Parathyroid adenoma (tissue), 2 donors: Measurements from ENCODE around the gene MATR3.

Experiments
- H2AFZ ChIP-seq: fragments of 300-600 bp; sonication (generic); one replicate; pipeline ENCODE4 v1.7.0; 2017; ENCODE audit warnings: antibody characterized with exemption, mild to moderate bottlenecking
- H3K27ac ChIP-seq: fragments of 300-600 bp; sonication (generic); one replicate; pipeline ENCODE4 v1.7.0; 2017
- H3K27me3 ChIP-seq: fragments of 300-600 bp; sonication (generic); one replicate; pipeline ENCODE4 v1.7.0; 2017; ENCODE audit warnings: low read length; ENCODE audit not compliant: control insufficient read depth, insufficient read depth
- H3K36me3 ChIP-seq: fragments of 300-600 bp; sonication (generic); one replicate; pipeline ENCODE4 v1.7.0; 2017; ENCODE audit warnings: low read length; ENCODE audit not compliant: control insufficient read depth, insufficient read depth
- H3K4me1 ChIP-seq: fragments of 300-600 bp; sonication (generic); one replicate; pipeline ENCODE4 v1.7.0; 2017; ENCODE audit warnings: control low read depth
- H3K4me2 ChIP-seq: fragments of 300-600 bp; sonication (generic); one replicate; pipeline ENCODE4 v1.7.0; 2017; ENCODE audit warnings: low read length
- H3K4me3 ChIP-seq: fragments of 300-600 bp; sonication (generic); one replicate; pipeline ENCODE4 v1.7.0; 2017; ENCODE audit warnings: low read depth, low read length
- H3K79me2 ChIP-seq: fragments of 300-600 bp; sonication (generic); one replicate; pipeline ENCODE4 v1.7.0; 2017; ENCODE audit warnings: control low read depth
- H3K9ac ChIP-seq: fragments of 300-600 bp; sonication (generic); one replicate; pipeline ENCODE4 v1.7.0; 2017; ENCODE audit warnings: mild to moderate bottlenecking
- H3K9me3 ChIP-seq: fragments of 300-600 bp; sonication (generic); one replicate; pipeline ENCODE4 v1.7.0; 2017; ENCODE audit warnings: low read length; ENCODE audit not compliant: control insufficient read depth
- CTCF ChIP-seq: fragments of 300-600 bp; sonication (generic); IDR thresholded peaks from one replicate; pipeline ENCODE4 v1.7.0; 2017; ENCODE audit warnings: antibody characterized with exemption, mild to moderate bottlenecking
- donor health status: primary hyperparathyroidism.

MATR3 gene

GRCh38 chr5:139291051-139291450 is 2.5 kb upstream of the MATR3 start:
- no peak overlapping the region for H3K27ac ChIP-seq
- H3K4me2 ChIP-seq = no peak overlapping the region
- no peaks in the 10 kb centered on the region for H3K9me3 ChIP-seq
- no peak for TF ChIP-seq CTCF
- H3K4me3 ChIP-seq = no peak overlapping the region
- no peak overlapping the region for H3K9ac ChIP-seq
- no peaks in the 10 kb centered on the region for H3K36me3 ChIP-seq
- H2AFZ ChIP-seq = no peak overlapping the region
- peaks cover 6% of the 10 kb centered on the region for H3K4me1 ChIP-seq
- no peaks in the 10 kb centered on the region for H3K27me3 ChIP-seq
- peaks cover 8% of the 10 kb centered on the region for H3K79me2 ChIP-seq

- peak overlapping the region; percentile 48 for H3K4me2 ChIP-seq
- peak overlapping the region; percentile 97 for H3K27ac ChIP-seq
- H3K9me3 ChIP-seq = no peaks in the 10 kb centered on the region
- no peak for TF ChIP-seq CTCF
- peak overlapping the region; percentile 75 for H2AFZ ChIP-seq
- peak overlapping the region; percentile 89 for H3K4me3 ChIP-seq
- H3K27me3 ChIP-seq = no peaks in the 10 kb centered on the region
- no peaks in the 10 kb centered on the region for H3K36me3 ChIP-seq
- H3K79me2 ChIP-seq = peaks cover 25% of the 10 kb centered on the region
- H3K9ac ChIP-seq = peak overlapping the region; percentile 100
- peaks cover 14% of the 10 kb centered on the region for H3K4me1 ChIP-seq
Measured at GRCh38 chr5:139293202-139293506, 386 bp upstream of the MATR3 start.

DNA sequence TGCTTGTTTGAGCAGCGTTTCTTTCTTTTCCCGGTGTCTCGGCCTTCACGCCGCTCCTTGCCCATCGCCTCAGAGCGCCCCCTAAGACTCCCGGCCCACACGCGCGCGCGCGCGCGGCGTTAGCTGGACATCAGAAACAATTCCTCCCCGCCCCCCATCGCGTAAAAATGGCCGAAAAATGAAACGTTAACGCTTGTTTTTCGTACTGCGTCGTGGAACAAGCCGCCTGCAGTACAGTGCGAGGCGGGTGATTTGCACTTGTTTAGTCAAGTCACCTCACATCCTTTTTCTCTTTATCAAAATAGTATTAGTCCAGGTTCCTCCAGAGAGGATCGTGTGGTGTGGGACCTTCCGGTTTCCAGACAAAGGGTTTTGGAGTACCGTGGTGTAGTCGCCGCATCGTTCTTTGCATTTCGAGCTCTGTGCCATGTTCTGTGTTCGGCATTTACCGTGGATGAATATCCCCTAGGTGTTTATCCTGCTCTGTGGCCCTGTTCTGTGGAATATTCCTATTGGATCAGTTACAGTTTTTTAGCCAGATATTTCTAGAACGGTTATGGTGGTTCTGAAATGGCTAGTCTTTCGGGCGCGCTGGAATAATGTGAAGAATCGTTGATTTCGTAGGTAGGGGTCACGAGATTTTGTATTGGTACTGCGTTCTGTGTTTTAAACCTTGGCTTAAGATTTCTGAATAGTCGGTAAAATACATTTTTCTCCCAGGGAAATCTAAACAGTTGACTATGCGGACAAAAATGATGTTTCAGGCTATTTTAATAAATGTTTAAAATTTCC is 1.0 kb downstream of the MATR3 start:
- Histone ChIP-seq H3K4me2 (peak overlapping the region; percentile 53), H3K4me1 (peaks cover 24% of the 10 kb centered on the region), H2AFZ (peak overlapping the region; percentile 75), H3K9ac (peak overlapping the region; percentile 100), H3K9me3 (no peaks in the 10 kb centered on the region), H3K36me3 (no peaks in the 10 kb centered on the region), H3K27me3 (no peaks in the 10 kb centered on the region), H3K79me2 (peaks cover 39% of the 10 kb centered on the region), H3K27ac (peak overlapping the region; percentile 97), H3K4me3 (peak overlapping the region; percentile 89)
- TF ChIP-seq CTCF = peak; percentile 41

DNA sequence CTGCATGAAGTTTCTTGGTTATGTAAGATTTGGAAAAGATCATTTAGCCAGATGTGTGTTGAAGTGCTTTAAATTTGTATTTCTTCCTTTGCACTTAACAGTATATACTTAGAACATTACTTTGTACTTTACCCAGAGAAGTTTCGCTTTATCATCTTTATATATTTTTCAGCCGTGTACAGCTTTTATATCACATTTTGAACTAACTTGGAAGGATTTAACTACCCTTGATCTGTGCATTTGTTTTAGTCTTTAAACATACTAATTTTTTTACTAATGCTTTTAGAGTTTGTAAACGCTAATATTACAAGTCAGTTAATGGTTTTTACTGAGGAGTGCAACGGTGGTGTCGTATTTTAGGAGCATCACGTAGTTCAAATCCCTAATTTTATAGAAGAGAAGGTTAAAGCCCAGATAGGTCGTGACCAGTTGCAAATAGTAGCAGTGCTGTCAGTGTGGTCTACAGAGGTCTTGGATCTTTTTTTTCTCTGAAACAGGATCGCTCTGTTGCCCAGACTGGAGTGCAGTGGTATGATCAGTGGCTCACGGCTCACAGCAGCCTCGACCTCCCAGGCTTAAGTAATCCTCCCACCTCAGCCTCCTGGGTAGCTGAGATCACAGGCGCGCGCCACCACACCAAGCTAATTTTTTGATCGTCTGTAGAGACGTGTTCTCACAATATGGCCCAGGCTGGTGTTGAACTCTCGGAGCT is 2.0 kb downstream of the MATR3 start:
- Histone ChIP-seq H3K4me2 (peak overlapping the region; percentile 53), H2AFZ (no peak overlapping the region), H3K79me2 (peaks cover 48% of the 10 kb centered on the region), H3K27ac (peak overlapping the region; percentile 97), H3K27me3 (no peaks in the 10 kb centered on the region), H3K36me3 (no peaks in the 10 kb centered on the region), H3K4me1 (peaks cover 21% of the 10 kb centered on the region), H3K9ac (no peak overlapping the region), H3K4me3 (peak overlapping the region; percentile 89), H3K9me3 (no peaks in the 10 kb centered on the region)
- TF ChIP-seq CTCF = no peak
